GM12878 (cell line): ENCODE data around the gene C1orf210. TPM values are rescaled to one million over a fixed set of nuclear protein-coding genes. Genes with fewer than 3 reads are reported as not detected.

Source experiments
- ATAC-seq: fragments of 200-7000 bp; cut with Tn5 transposase; 3 replicates; pipeline ENCODE4 v1.9.1; 2020; ENCODE audit warnings: mild to moderate bottlenecking, moderate library complexity
- BruUV-seq: library from RNA; stranded (reverse); fragments of 400-500 nt; replicated peaks from 2 replicates; lab custom pipeline; 2021; lab: Mats Ljungman, UMichigan
- CTCF ChIA-PET: fragments of 300-600 bp; sonication (Branson Sonifier 250); formaldehyde crosslinking; extraction: SDS; loops from one replicate; lab custom pipeline; 2021; ENCODE audit warnings: inconsistent platforms; lab: Yijun Ruan, JAX
- POLR2A ChIA-PET: fragments of 350-600 bp; formaldehyde crosslinking; extraction: SDS; loops from one replicate; lab custom pipeline; 2021; ENCODE audit warnings: inconsistent platforms; lab: Charles Lee
- RAD21 ChIA-PET: fragments of 300-600 bp; sonication (Branson Sonifier 250); formaldehyde crosslinking; loops from one replicate; lab custom pipeline; 2023; ENCODE audit warnings: antibody characterized with exemption; ENCODE audit not compliant: unreplicated experiment; lab: Charles Lee
- SMC1A ChIA-PET: fragments of 300-600 bp; sonication (Branson Sonifier 250); formaldehyde crosslinking; loops from one replicate; lab custom pipeline; 2023; ENCODE audit not compliant: unreplicated experiment, uncharacterized antibody; lab: Charles Lee
- DNase-seq: peaks from one replicate; pipeline ENCODE4 v3.0.0-alpha.2; 2011; ENCODE audit warnings: low read depth, low spot score
- FAIRE-seq: peaks from 3 replicates; lab custom pipeline; 2011; peaks lifted over from hg19 to GRCh38; lab: Jason Lieb, UNC
- H2AFZ ChIP-seq: 2 replicates; pipeline ENCODE4 v1.6.0; 2011; ENCODE audit warnings: low read depth, low read length, control low read depth; ENCODE audit not compliant: control insufficient read depth
- H3K27ac ChIP-seq: 2 replicates; pipeline ENCODE4 v1.5.1; 2011; ENCODE audit warnings: control low read depth; ENCODE audit not compliant: control insufficient read depth, insufficient read depth
- H3K27me3 ChIP-seq, 2 experiments: replicated peaks in 1 of 2; 2 replicates each; pipeline versions ENCODE4 v1.6.0 to v1.6.1; 2011; ENCODE audit warnings: low read length in 1 of 2; ENCODE audit not compliant: control insufficient read depth in 2 of 2, insufficient read depth in 2 of 2
- H3K36me3 ChIP-seq, 2 experiments: 2 replicates each; pipeline ENCODE4 v1.5.1; 2011; ENCODE audit warnings: low read length in 1 of 2; ENCODE audit not compliant: control insufficient read depth in 2 of 2, insufficient read depth in 2 of 2
- H3K4me1 ChIP-seq: 2 replicates; pipeline ENCODE4 v1.6.1; 2011; ENCODE audit warnings: mild to moderate bottlenecking, low read length, moderate library complexity, mixed read lengths; ENCODE audit not compliant: control insufficient read depth, insufficient read depth
- H3K4me2 ChIP-seq: 2 replicates; pipeline ENCODE4 v1.6.0; 2011; ENCODE audit warnings: control low read depth; ENCODE audit not compliant: control insufficient read depth, insufficient read depth
- H3K4me3 ChIP-seq: fragments of 200-600 bp; sonication (generic); 2 replicates; pipeline ENCODE4 v1.5.1; 2016
- H3K79me2 ChIP-seq: 2 replicates; pipeline ENCODE4 v1.6.0; 2011; ENCODE audit warnings: low read length; ENCODE audit not compliant: control insufficient read depth, insufficient read depth
- H3K9ac ChIP-seq: 2 replicates; pipeline ENCODE4 v1.8.0; 2011; ENCODE audit warnings: low read length, control low read depth, mixed read lengths; ENCODE audit not compliant: control insufficient read depth, insufficient read depth
- H3K9me3 ChIP-seq: replicated peaks from 3 replicates; pipeline ENCODE4 v1.5.1; 2011; ENCODE audit warnings: mild to moderate bottlenecking, low read length; ENCODE audit not compliant: control insufficient read depth, insufficient read depth
- H4K20me1 ChIP-seq: 2 replicates; pipeline ENCODE4 v1.6.0; 2011; ENCODE audit not compliant: control insufficient read depth, insufficient read depth
- BACH1 ChIP-seq: fragments of 450-650 bp; IDR thresholded peaks from 2 replicates; pipeline ENCODE4 v1.6.1; 2017; ENCODE audit warnings: mild to moderate bottlenecking, borderline replicate concordance
- KAT2A ChIP-seq: conservative IDR thresholded peaks from 2 replicates; pipeline ENCODE4 v1.6.1; 2011; ENCODE audit warnings: low read depth, low read length; ENCODE audit not compliant: control insufficient read depth
- KDM1A ChIP-seq: fragments of 200-600 bp; sonication (generic); IDR thresholded peaks from 2 replicates; pipeline ENCODE4 v1.6.1; 2016; ENCODE audit warnings: borderline replicate concordance
- ZBTB40 ChIP-seq: fragments of 450-650 bp; IDR thresholded peaks from 2 replicates; pipeline ENCODE4 v1.6.1; 2016; ENCODE audit warnings: mild to moderate bottlenecking, moderate library complexity, borderline replicate concordance
- WGBS: methylation state at CpG from one replicate; pipeline ENCODE4 v1.1.6; 2016; ENCODE audit warnings: low lambda C conversion rate; ENCODE audit not compliant: insufficient replicate concordance, insufficient coverage; ENCODE audit errors: missing lambda C conversion rate; 5-methylcytosine and 5-hydroxymethylcytosine counted together
- in situ Hi-C: fragments of 300-500 bp; cut with MboI; formaldehyde crosslinking; loops from 9 replicates; pipeline ENCODE4 v1.14.3; 2018; ENCODE audit warnings: mixed read lengths
- intact Hi-C: fragments of 100-400 bp; cut with micrococcal nuclease; formaldehyde crosslinking; loops from one replicate; pipeline ENCODE4 v1.14.2; 2022; ENCODE audit not compliant: unreplicated experiment
- polyA plus RNA-seq, 11 experiments: library from polyadenylated mRNA; depleted of rRNA in 4 of 11; unstranded in 6 of 11; stranded (reverse) in 5 of 11; fragments of >200 nt; fragmentation: Nextera tagmentation in 4 of 11; fragmentation: Illumina TruSeq in 1 of 11; extraction: Ambion mirVana in 4 of 11; extraction: Trizol in 1 of 11; gene quantifications; 1 replicate in 1 of 11; 2 replicates in 10 of 11; pipeline versions ENCODE4 v1.2.1 to v1.2.3, GENCODE V29; 2011 to 2016; ENCODE audit warnings: inconsistent platforms in 2 of 11, missing spikeins in 2 of 11, low read depth in 1 of 11
- total RNA-seq, 4 experiments: library from RNA; depleted of rRNA in 3 of 4; stranded (reverse); fragments of >200 nt in 3 of 4; fragmentation: Illumina TruSeq in 1 of 4; extraction: Trizol in 1 of 4; gene quantifications; 2 replicates each; pipeline versions ENCODE4 v1.2.1 to v1.2.3, GENCODE V29; 2013 to 2021

Gene C1orf210
- total and polyA plus RNA-seq, 10 of the 15 experiments (the other 5 are each of a cell fraction or from before 2014, with no cell fraction given) = 0.07 TPM; not detected in 9

GRCh38 chr1:43306688-43307457 lies 21.5 kb upstream of the C1orf210 start:
- DNase-seq = no peak
- intact Hi-C loops (no loop called here), in situ Hi-C loops (no loop called here)
- H4K20me1 ChIP-seq = no peaks in the 10 kb centered on the region
- POLR2A ChIA-PET = interaction anchor here (0.6 kb wide), 1 partner anchor 92 kb away, joined by 3 read pairs; no protein-coding TSS in a partner anchor
- SMC1A ChIA-PET = no interaction called here
- H3K4me3 ChIP-seq = no peak overlapping the region
- H3K79me2 ChIP-seq = no peaks in the 10 kb centered on the region
- CTCF ChIA-PET = no interaction called here
- 36% methylated on average over 16 of the region's 17 CpGs for WGBS
- H3K9me3 ChIP-seq = no peaks in the 10 kb centered on the region
- H2AFZ ChIP-seq = no peak overlapping the region
- H3K36me3 ChIP-seq = no peaks in the 10 kb centered on the region
- no peaks in the 10 kb centered on the region for H3K4me1 ChIP-seq
- FAIRE-seq = no peak
- H3K4me2 ChIP-seq = no peak overlapping the region
- no peak overlapping the region for H3K27ac ChIP-seq
- no peak for TF ChIP-seq KDM1A
- no peak for TF ChIP-seq BACH1
- RAD21 ChIA-PET = no interaction called here
- no peak overlapping the region for H3K9ac ChIP-seq
- BruUV-seq = no TSS peak
- H3K27me3 ChIP-seq = no peaks in the 10 kb centered on the region
- no peak for ATAC-seq

GRCh38 chr1:43305926-43306687 lies 20.7 kb upstream of the C1orf210 start:
- Histone ChIP-seq H3K27me3 (no peaks in the 10 kb centered on the region), H3K4me2 (no peak overlapping the region), H3K36me3 (no peaks in the 10 kb centered on the region), H3K27ac (no peak overlapping the region), H3K9ac (no peak overlapping the region), H3K79me2 (no peaks in the 10 kb centered on the region), H2AFZ (no peak overlapping the region), H4K20me1 (no peaks in the 10 kb centered on the region), H3K4me3 (no peak overlapping the region), H3K9me3 (no peaks in the 10 kb centered on the region), H3K4me1 (no peaks in the 10 kb centered on the region)
- no peak for ATAC-seq
- intact Hi-C loops = no loop called here
- FAIRE-seq = no peak
- 12% methylated on average over 6 of the region's 6 CpGs for WGBS
- no peak for DNase-seq
- ChIA-PET RAD21 (no interaction called here), CTCF (no interaction called here)
- in situ Hi-C loops = no loop called here
- TF ChIP-seq KAT2A (no peak), ZBTB40 (no peak)
- TF ChIP-seq, all 136 proteins: peak for 0
- POLR2A ChIA-PET = no interaction called here
- no TSS peak for BruUV-seq
- SMC1A ChIA-PET = no interaction called here
